GM21619 (cell line): Measurements from ENCODE around the gene SLC35F5.
A peak's percentile ranks its signal among the peaks of the same experiment; 100 is the strongest.
"Not testable (repeated sequence)": the region's sequence is repeated elsewhere in the genome, so short reads cannot be mapped to it uniquely, and the experiment has no call there.

Experiments
- ATAC-seq: cut with Tn5 transposase; IDR thresholded peaks from one replicate; pipeline ENCODE4 v1.9.1; 2021; ENCODE audit not compliant: unreplicated experiment

SLC35F5 gene

GRCh38 chr2:113698251-113698650 lies 58.2 kb downstream of the SLC35F5 start:
- not testable (repeated sequence) for ATAC-seq

GRCh38 chr2:113697516-113697915 lies 58.9 kb downstream of the SLC35F5 start:
- no peak for ATAC-seq

- ATAC-seq, result no peak
Observed at GRCh38 chr2:113694438-113694837, 62.0 kb downstream of the SLC35F5 start.

- peak; percentile 78 for ATAC-seq
Observed at GRCh38 chr2:113692698-113693428, 63.6 kb downstream of the SLC35F5 start.

- ATAC-seq, result not testable (repeated sequence)
Observed at GRCh38 chr2:113690871-113691270, 65.6 kb downstream of the SLC35F5 start.

- ATAC-seq, result no peak
Observed at GRCh38 chr2:113686537-113686936, 69.9 kb downstream of the SLC35F5 start.

GRCh38 chr2:113685471-113685870 lies 71.0 kb downstream of the SLC35F5 start:
- no peak for ATAC-seq

GRCh38 chr2:113679457-113679856 lies 77.0 kb downstream of the SLC35F5 start:
- ATAC-seq, result no peak

- no peak for ATAC-seq
Observed at GRCh38 chr2:113677330-113677729, 79.1 kb downstream of the SLC35F5 start.

GRCh38 chr2:113676623-113677266 lies 79.7 kb downstream of the SLC35F5 start:
- no peak for ATAC-seq

- ATAC-seq, result no peak
Observed at GRCh38 chr2:113675875-113676274, 80.6 kb downstream of the SLC35F5 start.

- ATAC-seq, result no peak
Observed at GRCh38 chr2:113672326-113672932, 84.0 kb downstream of the SLC35F5 start.

- not testable (repeated sequence) for ATAC-seq
Observed at GRCh38 chr2:113669013-113669412, 87.4 kb downstream of the SLC35F5 start.

- not testable (repeated sequence) for ATAC-seq
Observed at GRCh38 chr2:113664761-113665533, 91.5 kb downstream of the SLC35F5 start.

- ATAC-seq, result not testable (repeated sequence)
Observed at GRCh38 chr2:113663285-113664060, 93.0 kb downstream of the SLC35F5 start.
